Heart left ventricle (tissue), 16 donors: ENCODE results near the gene TMTC3. TPM values are rescaled to one million over a fixed set of nuclear protein-coding genes. Genes with fewer than 3 reads are reported as not detected.

Source experiments
- ATAC-seq, 4 donors: fragments of 200-7000 bp; cut with Tn5 transposase; one replicate each; pipeline ENCODE4 v1.9.1; 2020 to 2022; ENCODE audit warnings: moderate library complexity in 4 of 4, mild to moderate bottlenecking in 3 of 4, moderate number of reproducible peaks in 1 of 4
- DNase-seq, 5 donors: peaks; one replicate each; pipeline ENCODE4 v3.0.0-alpha.2; 2020
- H3K27ac ChIP-seq, 12 donors: fragments of 200-600 bp; sonication (generic) in 4 of 12; one replicate each; pipeline versions ENCODE4 v1.5.0 to v1.8.0; 2016 to 2022; ENCODE audit warnings: mild to moderate bottlenecking in 2 of 12
- H3K27me3 ChIP-seq, 9 donors: fragments of 200-600 bp; sonication (generic) in 2 of 9; one replicate each; pipeline versions ENCODE4 v1.5.1 to v1.8.0; 2016 to 2022; ENCODE audit warnings: mild to moderate bottlenecking in 3 of 9
- H3K36me3 ChIP-seq, 9 donors: fragments of 200-600 bp; sonication (generic) in 2 of 9; one replicate each; pipeline versions ENCODE4 v1.5.0 to v1.8.0; 2018 to 2022; ENCODE audit warnings: mild to moderate bottlenecking in 2 of 9
- H3K4me1 ChIP-seq, 12 donors: fragments of 200-600 bp; sonication (generic) in 4 of 12; one replicate each; pipeline versions ENCODE4 v1.5.0 to v1.8.0; 2016 to 2022; ENCODE audit warnings: mild to moderate bottlenecking in 3 of 12
- H3K4me3 ChIP-seq, 12 donors: fragments of 200-600 bp; sonication (generic) in 4 of 12; one replicate each; pipeline versions ENCODE4 v1.5.0 to v1.8.0; 2017 to 2022; ENCODE audit warnings: mild to moderate bottlenecking in 9 of 12, moderate library complexity in 4 of 12
- H3K9me3 ChIP-seq, 12 donors: fragments of 200-600 bp; sonication (generic) in 4 of 12; one replicate each; pipeline versions ENCODE4 v1.5.0 to v1.8.0; 2016 to 2022; ENCODE audit warnings: mild to moderate bottlenecking in 1 of 12
- POLR2A ChIP-seq, 2 donors: fragments of 450-650 bp; IDR thresholded peaks; one replicate each; pipeline ENCODE4 v1.6.1; 2017; ENCODE audit warnings: antibody characterized with exemption in 2 of 2, mild to moderate bottlenecking in 2 of 2, moderate library complexity in 2 of 2
- WGBS, 4 donors: extraction: QIAGEN DNeasy Blood & Tissue Kit in 2 of 4; methylation state at CpG; one replicate each; pipeline versions ENCODE4 v1.1.5 to v1.1.7; 2013 to 2018; 5-methylcytosine and 5-hydroxymethylcytosine counted together
- intact Hi-C, 10 donors: fragments of 100-400 bp; cut with DNase I; formaldehyde crosslinking; loops; one replicate each; pipeline versions ENCODE4 v1.11.1 to v1.14.2; 2022
- polyA plus RNA-seq, 2 donors: library from polyadenylated mRNA; stranded (reverse); fragments of 200-250 nt; gene quantifications; one replicate each; pipeline ENCODE4 v1.2.3, GENCODE V29; 2013
- total RNA-seq, 9 donors: library from RNA; depleted of rRNA in 2 of 9; stranded (reverse); fragments of >200 nt in 2 of 9; fragmentation: NEBNext Ultra II Directional in 3 of 9; extraction: Animal tissue kit (Norgen Biotek cat#: 25700) in 3 of 9; gene quantifications; one replicate each; pipeline versions ENCODE4 v1.1.0 to v1.2.4, GENCODE V29; 2016 to 2023
- TF ChIP-seq, protein P1 (sequence below), 12 donors: fragments of 200-600 bp; sonication (generic) in 4 of 12; IDR thresholded peaks; one replicate each; pipeline versions ENCODE4 v1.5.0 to v1.8.0; 2018 to 2022; ENCODE audit warnings: antibody characterized with exemption in 12 of 12, mild to moderate bottlenecking in 5 of 12
- donor health status: ischemic (EF 13 %, LVEDD 7.1; RV severe dilation, severe dysfunction).
- donor health status: healthy with polysubstance abuse.
- donor health status: DM: no; HTN: yes; CAD: no.
- donor health status: DM: no; HTN: no; CAD: no.
- donor health status: ischemic (EF 25% LVEDD 6.9; RV normal size, moderate dysfunction).
- donor health status: ischemic (EF 25% LVEDD 5.7; RV mildly dilated, moderate dysfunction).
- donor health status: healthy.
- donor health status: DM: yes; HTN: yes; CAD: no.
- donor health status: ischemic (EF 35%, LVEDD 5.7; RV mildly dilated, moderate dysfunction).
- donor health status: nonischemic (EF 11% LVEDD 7.7; RV severe dilation, severe dysfunction).
- donor health status: DM: yes; HTN: yes; CAD: no.
- donor health status: PGD.
- donor health status: ischemic (EF 29% LVEDD 5.4; RV normal size, mild dysfunction).
- donor health status: nonischemic (EF 23%, LVEDD 6.1; RV moderate dilation, normal function).

Gene TMTC3
- total and polyA plus RNA-seq, 11 donors = 1.2 to 13.8 (median 8.3) TPM

DNA sequence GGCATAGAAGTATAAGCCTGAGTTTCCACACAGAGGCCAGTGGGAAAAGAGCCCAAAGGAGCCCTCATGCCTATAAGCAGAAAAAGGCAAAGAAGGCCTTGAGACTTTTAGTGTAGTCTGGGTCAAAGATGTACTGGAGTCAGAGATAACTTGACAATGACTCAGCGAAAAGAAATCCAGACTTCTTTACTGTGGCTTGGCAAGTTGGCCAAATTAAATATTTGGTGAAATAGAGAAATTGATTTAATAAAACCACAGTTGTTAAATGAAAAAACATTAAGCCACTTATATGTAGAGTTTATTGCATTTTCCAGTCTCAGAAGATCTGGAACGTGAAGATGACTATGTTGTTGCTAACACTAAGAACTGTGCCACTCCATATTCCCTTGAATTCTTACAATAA, 105.1 kb downstream of the TMTC3 start:
- TF ChIP-seq, protein P1, sequence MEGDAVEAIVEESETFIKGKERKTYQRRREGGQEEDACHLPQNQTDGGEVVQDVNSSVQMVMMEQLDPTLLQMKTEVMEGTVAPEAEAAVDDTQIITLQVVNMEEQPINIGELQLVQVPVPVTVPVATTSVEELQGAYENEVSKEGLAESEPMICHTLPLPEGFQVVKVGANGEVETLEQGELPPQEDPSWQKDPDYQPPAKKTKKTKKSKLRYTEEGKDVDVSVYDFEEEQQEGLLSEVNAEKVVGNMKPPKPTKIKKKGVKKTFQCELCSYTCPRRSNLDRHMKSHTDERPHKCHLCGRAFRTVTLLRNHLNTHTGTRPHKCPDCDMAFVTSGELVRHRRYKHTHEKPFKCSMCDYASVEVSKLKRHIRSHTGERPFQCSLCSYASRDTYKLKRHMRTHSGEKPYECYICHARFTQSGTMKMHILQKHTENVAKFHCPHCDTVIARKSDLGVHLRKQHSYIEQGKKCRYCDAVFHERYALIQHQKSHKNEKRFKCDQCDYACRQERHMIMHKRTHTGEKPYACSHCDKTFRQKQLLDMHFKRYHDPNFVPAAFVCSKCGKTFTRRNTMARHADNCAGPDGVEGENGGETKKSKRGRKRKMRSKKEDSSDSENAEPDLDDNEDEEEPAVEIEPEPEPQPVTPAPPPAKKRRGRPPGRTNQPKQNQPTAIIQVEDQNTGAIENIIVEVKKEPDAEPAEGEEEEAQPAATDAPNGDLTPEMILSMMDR (IDR thresholded peaks at IDR 0.05) = no peak
- TF ChIP-seq POLR2A (IDR thresholded peaks at IDR 0.05) = no peak
- no peaks in the 10 kb centered on the region for H3K36me3 ChIP-seq
- H3K4me1 ChIP-seq = peaks cover 0 to 4% (median 0%) of the 10 kb centered on the region in 12 donors
- intact Hi-C loops = no loop called here
- DNase-seq (no peak), ATAC-seq (peak in 1 of 4 donors; percentile 33)
- WGBS, 4 donors = 82 to 92% (median 87%) methylated on average over 2 of the region's 2 CpGs
- H3K27me3 ChIP-seq = no peaks in the 10 kb centered on the region
- no peak overlapping the region for H3K4me3 ChIP-seq
- H3K27ac ChIP-seq = no peak overlapping the region
- H3K9me3 ChIP-seq = no peaks in the 10 kb centered on the region

DNA sequence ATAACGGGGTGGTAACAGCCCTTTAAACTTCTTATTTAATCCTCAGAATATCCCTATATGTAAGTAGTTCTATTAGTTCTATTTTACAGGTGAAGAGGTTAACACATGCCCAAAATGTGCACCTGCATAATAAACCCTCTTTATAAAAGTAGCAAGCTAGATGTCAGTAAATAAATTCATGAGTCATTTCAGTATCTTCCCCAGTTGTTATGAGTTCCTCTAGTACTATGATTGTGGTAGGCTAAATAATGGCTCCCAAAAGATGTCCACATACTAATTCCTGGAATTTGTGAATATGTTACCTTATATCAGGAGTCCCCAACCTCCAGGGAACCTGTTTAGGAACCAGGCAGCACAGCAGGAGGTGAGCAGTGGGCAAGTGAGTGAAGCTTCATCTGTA, 106.5 kb downstream of the TMTC3 start:
- no peak for DNase-seq
- H3K27ac ChIP-seq = no peak overlapping the region

More for the DNA sequence above, 106.5 kb downstream of the TMTC3 start:
- Histone ChIP-seq H3K4me3 (no peak overlapping the region), H3K9me3 (no peaks in the 10 kb centered on the region), H3K4me1 (peaks cover 0 to 4% (median 0%) of the 10 kb centered on the region in 12 donors), H3K36me3 (no peaks in the 10 kb centered on the region), H3K27me3 (no peaks in the 10 kb centered on the region)
- no peak for TF ChIP-seq POLR2A (IDR thresholded peaks at IDR 0.05)
- TF ChIP-seq, protein P1 (IDR thresholded peaks at IDR 0.05) = no peak
- no peak for ATAC-seq
- intact Hi-C loops = no loop called here
- WGBS, 4 donors = 92 to 100% (median 96%) methylated on average over 1 of the region's 1 CpG

Other genes starting within 250 kb of the TMTC3 start
- gene C12orf50, start 112.9 kb upstream of the TMTC3 start, total RNA-seq = under 1 TPM in 2 of 9 donors, not detected in 7; 0.06 to 0.08 TPM
- under 1 TPM in 1 of 2 donors, not detected in 1; 0.10 TPM for gene C12orf50, start 112.9 kb upstream of the TMTC3 start, polyA plus RNA-seq
- gene CEP290, start 219 bp upstream of the TMTC3 start, total RNA-seq = 10 to 100 TPM in 3 of 9 donors, 1 to 10 TPM in 6; 6.0 to 11.1 (median 7.7) TPM
- 1 to 10 TPM; 3.0 to 5.0 TPM for gene CEP290, start 219 bp upstream of the TMTC3 start, polyA plus RNA-seq